HEK293T (cell line): Measurements from ENCODE around the gene TIAL1.
"Not testable (repeated sequence)": the region's sequence is repeated elsewhere in the genome, so short reads cannot be mapped to it uniquely, and the experiment has no call there.

Experiments used
- CTCF ChIA-PET: fragments of 350-600 bp; formaldehyde crosslinking; extraction: SDS; loops from one replicate; lab custom pipeline; 2021; ENCODE audit warnings: antibody characterized with exemption, inconsistent platforms; lab: Yijun Ruan, JAX
- POLR2A ChIA-PET: fragments of 350-600 bp; formaldehyde crosslinking; extraction: SDS; loops from one replicate; lab custom pipeline; 2020; ENCODE audit warnings: antibody characterized with exemption, inconsistent platforms; lab: Yijun Ruan, JAX
- DNase-seq: peaks from one replicate; pipeline ENCODE4 v3.0.0; 2012; ENCODE audit warnings: mixed read lengths; ENCODE audit errors: extremely low spot score
- ARNT ChIP-seq: fragments of 450-650 bp; IDR thresholded peaks from 2 replicates; pipeline ENCODE4 v1.6.1; 2017; ENCODE audit warnings: mild to moderate bottlenecking
- BHLHE40 ChIP-seq: fragments of 450-650 bp; IDR thresholded peaks from 2 replicates; pipeline ENCODE4 v1.6.1; 2016; ENCODE audit warnings: mild to moderate bottlenecking, moderate library complexity, borderline replicate concordance
- CTBP1 ChIP-seq: fragments of 450-650 bp; IDR thresholded peaks from 2 replicates; pipeline ENCODE4 v1.6.1; 2016; ENCODE audit warnings: borderline replicate concordance
- ELF4 ChIP-seq: fragments of 450-650 bp; IDR thresholded peaks from 2 replicates; pipeline ENCODE4 v1.6.1; 2017; ENCODE audit warnings: antibody characterized with exemption
- FOXA1 ChIP-seq: fragments of 450-650 bp; IDR thresholded peaks from 2 replicates; pipeline ENCODE4 v1.6.1; 2016; ENCODE audit warnings: mild to moderate bottlenecking
- FOXK2 ChIP-seq: fragments of 450-650 bp; IDR thresholded peaks from 2 replicates; pipeline ENCODE4 v1.6.1; 2016; ENCODE audit warnings: mild to moderate bottlenecking
- FOXM1 ChIP-seq: fragments of 450-650 bp; IDR thresholded peaks from 2 replicates; pipeline ENCODE4 v1.6.1; 2017; ENCODE audit warnings: mild to moderate bottlenecking, borderline replicate concordance
- HDGF ChIP-seq: fragments of 450-650 bp; IDR thresholded peaks from 2 replicates; pipeline ENCODE4 v1.6.1; 2017; ENCODE audit warnings: antibody characterized with exemption, borderline replicate concordance
- L3MBTL2 ChIP-seq: fragments of 450-650 bp; conservative IDR thresholded peaks from 2 replicates; pipeline ENCODE4 v1.6.1; 2016; ENCODE audit warnings: mild to moderate bottlenecking
- LEF1 ChIP-seq: fragments of 450-650 bp; IDR thresholded peaks from 2 replicates; pipeline ENCODE4 v1.6.1; 2017; ENCODE audit warnings: mild to moderate bottlenecking, borderline replicate concordance
- NFRKB ChIP-seq: fragments of 450-650 bp; IDR thresholded peaks from 2 replicates; pipeline ENCODE4 v1.6.1; 2016; ENCODE audit warnings: mild to moderate bottlenecking, moderate library complexity
- PKNOX1 ChIP-seq: fragments of 450-650 bp; IDR thresholded peaks from 2 replicates; pipeline ENCODE4 v1.6.1; 2016
- SP1 ChIP-seq: fragments of 450-650 bp; IDR thresholded peaks from 2 replicates; pipeline ENCODE4 v1.6.1; 2017
- SUZ12 ChIP-seq: fragments of 450-650 bp; IDR thresholded peaks from 2 replicates; pipeline ENCODE4 v1.6.1; 2016; ENCODE audit warnings: mild to moderate bottlenecking
- TARDBP ChIP-seq: fragments of 450-650 bp; IDR thresholded peaks from 2 replicates; pipeline ENCODE4 v1.6.1; 2016
- ZNF384 ChIP-seq: fragments of 450-650 bp; IDR thresholded peaks from 2 replicates; pipeline ENCODE4 v1.6.1; 2016

The TIAL1 gene

GRCh38 chr10:119625570-119626280 lies 29.0 kb upstream of the TIAL1 start:
- TF ChIP-seq SUZ12 = no peak
- no peak for DNase-seq
- POLR2A ChIA-PET = no interaction called here
- CTCF ChIA-PET = no interaction called here

GRCh38 chr10:119621078-119621384 lies 24.3 kb upstream of the TIAL1 start:
- TF ChIP-seq FOXM1 (no peak), NFRKB (no peak), CTBP1 (no peak), HDGF (no peak), ZNF384 (no peak), SP1 (no peak), LEF1 (no peak), FOXK2 (no peak), SUZ12 (no peak), FOXA1 (no peak), TARDBP (no peak), ARNT (no peak), BHLHE40 (no peak)
- ChIA-PET POLR2A (no interaction called here), CTCF (interaction anchor here (1.8 kb wide), 1 partner anchor 18 kb away, joined by 4 read pairs; no protein-coding TSS in a partner anchor)
- DNase-seq = no peak

GRCh38 chr10:119620241-119621077 lies 23.7 kb upstream of the TIAL1 start:
- no peak for DNase-seq
- POLR2A ChIA-PET = no interaction called here
- no peak for TF ChIP-seq CTBP1
- TF ChIP-seq HDGF = no peak
- no peak for TF ChIP-seq BHLHE40
- no peak for TF ChIP-seq SUZ12
- TF ChIP-seq L3MBTL2 = no peak
- TF ChIP-seq NFRKB = no peak
- CTCF ChIA-PET = interaction anchor here (1.8 kb wide), 1 partner anchor 18 kb away, joined by 4 read pairs; no protein-coding TSS in a partner anchor

- DNase-seq, POLR2A ChIA-PET: not testable (repeated sequence)
- CTCF ChIA-PET = interaction anchor here (1.8 kb wide), 1 partner anchor 17 kb away, joined by 4 read pairs; no protein-coding TSS in a partner anchor
Measured at GRCh38 chr10:119619811-119620210, 23.0 kb upstream of the TIAL1 start.

GRCh38 chr10:119619215-119619614 lies 22.5 kb upstream of the TIAL1 start:
- TF ChIP-seq ELF4 = no peak
- TF ChIP-seq FOXK2 = no peak
- no peak for TF ChIP-seq TARDBP
- TF ChIP-seq CTBP1 = no peak
- no peak for TF ChIP-seq ZNF384
- no peak for TF ChIP-seq L3MBTL2
- TF ChIP-seq BHLHE40 = no peak
- TF ChIP-seq PKNOX1 = no peak
- no peak for TF ChIP-seq ARNT
- TF ChIP-seq NFRKB = no peak
- TF ChIP-seq FOXA1 = no peak
- no peak for TF ChIP-seq SP1
- no peak for TF ChIP-seq LEF1
- no peak for TF ChIP-seq HDGF
- TF ChIP-seq SUZ12 = no peak
- TF ChIP-seq FOXM1 = no peak
- DNase-seq = no peak
- ChIA-PET CTCF (no interaction called here), POLR2A (interaction anchor here (1.3 kb wide), 1 partner anchor 32 kb away, joined by 4 read pairs; the partner anchor contains the start of gene BAG3)

GRCh38 chr10:119616882-119617570 lies 20.3 kb upstream of the TIAL1 start:
- ChIA-PET CTCF (interaction anchor here (0.7 kb wide), 1 partner anchor 16 kb away, joined by 3 read pairs; no protein-coding TSS in a partner anchor), POLR2A (no interaction called here)
- no peak for DNase-seq
- TF ChIP-seq FOXA1 (no peak), SP1 (no peak), SUZ12 (no peak), TARDBP (no peak), ELF4 (no peak), L3MBTL2 (no peak), ZNF384 (no peak), LEF1 (no peak), ARNT (no peak), HDGF (no peak), BHLHE40 (no peak), CTBP1 (no peak), FOXM1 (no peak), NFRKB (no peak)

GRCh38 chr10:119614686-119615085 lies 17.9 kb upstream of the TIAL1 start:
- no peak for DNase-seq
- TF ChIP-seq CTBP1 = no peak
- no peak for TF ChIP-seq SUZ12
- CTCF ChIA-PET = no interaction called here
- POLR2A ChIA-PET = no interaction called here
